Suprapubic skin (tissue), 4 donors: ENCODE results near the gene KANK4.

ENCODE experiments used
- CTCF ChIP-seq, 2 donors: fragments of 200-600 bp in 1 of 2; fragments of 450-650 bp in 1 of 2; sonication (generic) in 1 of 2; IDR thresholded peaks; one replicate each; pipeline ENCODE4 v1.5.1; 2016 to 2019; ENCODE audit warnings: antibody characterized with exemption in 2 of 2, mild to moderate bottlenecking in 1 of 2, moderate library complexity in 1 of 2
- POLR2A ChIP-seq, 2 donors: fragments of 450-650 bp; IDR thresholded peaks; one replicate each; pipeline ENCODE4 v1.6.1; 2017; ENCODE audit warnings: antibody characterized with exemption in 2 of 2, mild to moderate bottlenecking in 2 of 2, moderate library complexity in 2 of 2
- POLR2AphosphoS5 ChIP-seq, 3 donors: sonication (generic); formaldehyde crosslinking; IDR thresholded peaks; one replicate each; pipeline ENCODE4 v1.6.1; 2017; ENCODE audit warnings: antibody characterized with exemption in 3 of 3

GRCh38 chr1:62224182-62224581 is 95.1 kb downstream of the KANK4 start:
- no peak for TF ChIP-seq CTCF (IDR thresholded peaks at IDR 0.05)
- no peak for TF ChIP-seq POLR2A (IDR thresholded peaks at IDR 0.05)
- no peak for TF ChIP-seq POLR2AphosphoS5 (IDR thresholded peaks at IDR 0.05)
